GM12878 (cell line): ENCODE measurements around the gene PRKAB2. TPM values are rescaled to one million over a fixed set of nuclear protein-coding genes. Genes with fewer than 3 reads are reported as not detected.

ENCODE experiments used
- ATAC-seq: fragments of 200-7000 bp; cut with Tn5 transposase; 3 replicates; pipeline ENCODE4 v1.9.1; 2020; ENCODE audit warnings: mild to moderate bottlenecking, moderate library complexity
- BruUV-seq: library from RNA; stranded (reverse); fragments of 400-500 nt; replicated peaks from 2 replicates; lab custom pipeline; 2021; lab: Mats Ljungman, UMichigan
- CTCF ChIA-PET: fragments of 300-600 bp; sonication (Branson Sonifier 250); formaldehyde crosslinking; extraction: SDS; loops from one replicate; lab custom pipeline; 2021; ENCODE audit warnings: inconsistent platforms; lab: Yijun Ruan, JAX
- POLR2A ChIA-PET: fragments of 350-600 bp; formaldehyde crosslinking; extraction: SDS; loops from one replicate; lab custom pipeline; 2021; ENCODE audit warnings: inconsistent platforms; lab: Charles Lee
- RAD21 ChIA-PET: fragments of 300-600 bp; sonication (Branson Sonifier 250); formaldehyde crosslinking; loops from one replicate; lab custom pipeline; 2023; ENCODE audit warnings: antibody characterized with exemption; ENCODE audit not compliant: unreplicated experiment; lab: Charles Lee
- SMC1A ChIA-PET: fragments of 300-600 bp; sonication (Branson Sonifier 250); formaldehyde crosslinking; loops from one replicate; lab custom pipeline; 2023; ENCODE audit not compliant: unreplicated experiment, uncharacterized antibody; lab: Charles Lee
- DNase-seq: peaks from one replicate; pipeline ENCODE4 v3.0.0-alpha.2; 2011; ENCODE audit warnings: low read depth, low spot score
- FAIRE-seq: peaks from 3 replicates; lab custom pipeline; 2011; peaks lifted over from hg19 to GRCh38; lab: Jason Lieb, UNC
- H2AFZ ChIP-seq: 2 replicates; pipeline ENCODE4 v1.6.0; 2011; ENCODE audit warnings: low read depth, low read length, control low read depth; ENCODE audit not compliant: control insufficient read depth
- H3K27ac ChIP-seq: 2 replicates; pipeline ENCODE4 v1.5.1; 2011; ENCODE audit warnings: control low read depth; ENCODE audit not compliant: control insufficient read depth, insufficient read depth
- H3K27me3 ChIP-seq, 2 experiments: replicated peaks in 1 of 2; 2 replicates each; pipeline versions ENCODE4 v1.6.0 to v1.6.1; 2011; ENCODE audit warnings: low read length in 1 of 2; ENCODE audit not compliant: control insufficient read depth in 2 of 2, insufficient read depth in 2 of 2
- H3K36me3 ChIP-seq, 2 experiments: 2 replicates each; pipeline ENCODE4 v1.5.1; 2011; ENCODE audit warnings: low read length in 1 of 2; ENCODE audit not compliant: control insufficient read depth in 2 of 2, insufficient read depth in 2 of 2
- H3K4me1 ChIP-seq: 2 replicates; pipeline ENCODE4 v1.6.1; 2011; ENCODE audit warnings: mild to moderate bottlenecking, low read length, moderate library complexity, mixed read lengths; ENCODE audit not compliant: control insufficient read depth, insufficient read depth
- H3K4me2 ChIP-seq: 2 replicates; pipeline ENCODE4 v1.6.0; 2011; ENCODE audit warnings: control low read depth; ENCODE audit not compliant: control insufficient read depth, insufficient read depth
- H3K4me3 ChIP-seq: fragments of 200-600 bp; sonication (generic); 2 replicates; pipeline ENCODE4 v1.5.1; 2016
- H3K79me2 ChIP-seq: 2 replicates; pipeline ENCODE4 v1.6.0; 2011; ENCODE audit warnings: low read length; ENCODE audit not compliant: control insufficient read depth, insufficient read depth
- H3K9ac ChIP-seq: 2 replicates; pipeline ENCODE4 v1.8.0; 2011; ENCODE audit warnings: low read length, control low read depth, mixed read lengths; ENCODE audit not compliant: control insufficient read depth, insufficient read depth
- H3K9me3 ChIP-seq: replicated peaks from 3 replicates; pipeline ENCODE4 v1.5.1; 2011; ENCODE audit warnings: mild to moderate bottlenecking, low read length; ENCODE audit not compliant: control insufficient read depth, insufficient read depth
- H4K20me1 ChIP-seq: 2 replicates; pipeline ENCODE4 v1.6.0; 2011; ENCODE audit not compliant: control insufficient read depth, insufficient read depth
- CBX5 ChIP-seq: sonication (generic); IDR thresholded peaks from 2 replicates; pipeline ENCODE4 v1.6.1; 2016; ENCODE audit warnings: low read depth, moderate library complexity, mild to moderate bottlenecking, inconsistent platforms
- CHD1 ChIP-seq: IDR thresholded peaks from 2 replicates; pipeline ENCODE4 v1.6.1; 2012; ENCODE audit warnings: low read depth, low read length, improper control_type of control experiment
- DPF2 ChIP-seq: fragments of 450-650 bp; IDR thresholded peaks from 2 replicates; pipeline ENCODE4 v1.6.1; 2017; ENCODE audit warnings: mild to moderate bottlenecking
- E2F8 ChIP-seq: fragments of 450-650 bp; IDR thresholded peaks from 2 replicates; pipeline ENCODE4 v1.6.1; 2018; ENCODE audit warnings: mild to moderate bottlenecking, low read depth, moderate library complexity; ENCODE audit not compliant: partially characterized antibody
- IRF4 ChIP-seq: IDR thresholded peaks from 2 replicates; pipeline ENCODE4 v1.6.1; 2011; ENCODE audit warnings: low read depth, low read length
- JUNB ChIP-seq: IDR thresholded peaks from 2 replicates; pipeline ENCODE4 v1.6.1; 2016; ENCODE audit warnings: antibody characterized with exemption, mild to moderate bottlenecking
- MEF2B ChIP-seq: fragments of 450-650 bp; IDR thresholded peaks from 2 replicates; pipeline ENCODE4 v1.6.1; 2018; ENCODE audit warnings: mild to moderate bottlenecking, moderate library complexity; ENCODE audit not compliant: partially characterized antibody, poor library complexity, severe bottlenecking
- SUPT20H ChIP-seq: IDR thresholded peaks from 2 replicates; pipeline ENCODE4 v1.6.1; 2011; ENCODE audit warnings: low read depth, mild to moderate bottlenecking, low read length, moderate library complexity, borderline replicate concordance; ENCODE audit not compliant: control insufficient read depth
- TARDBP ChIP-seq: IDR thresholded peaks from 2 replicates; pipeline ENCODE4 v1.6.1; 2016; ENCODE audit warnings: borderline replicate concordance
- TCF3 ChIP-seq: IDR thresholded peaks from 2 replicates; pipeline ENCODE4 v1.6.1; 2012; ENCODE audit warnings: low read depth, mild to moderate bottlenecking, low read length, borderline replicate concordance; ENCODE audit not compliant: insufficient read depth
- USF1 ChIP-seq: IDR thresholded peaks from 2 replicates; pipeline ENCODE4 v1.6.1; 2011; ENCODE audit warnings: borderline replicate concordance, low read depth, mild to moderate bottlenecking, moderate library complexity, mixed read lengths, low read length; ENCODE audit not compliant: insufficient read depth; ENCODE audit errors: extremely low read length
- ZBTB4 ChIP-seq: fragments of 450-650 bp; formaldehyde crosslinking; IDR thresholded peaks from 2 replicates; pipeline ENCODE4 v1.4.0; 2022; ENCODE audit warnings: mild to moderate bottlenecking, moderate library complexity
- ZNF274 ChIP-seq: IDR thresholded peaks from one replicate; pipeline ENCODE4 v1.8.0; 2011; ENCODE audit not compliant: insufficient read length, insufficient read depth
- WGBS: methylation state at CpG from one replicate; pipeline ENCODE4 v1.1.6; 2016; ENCODE audit warnings: low lambda C conversion rate; ENCODE audit not compliant: insufficient replicate concordance, insufficient coverage; ENCODE audit errors: missing lambda C conversion rate; 5-methylcytosine and 5-hydroxymethylcytosine counted together
- in situ Hi-C: fragments of 300-500 bp; cut with MboI; formaldehyde crosslinking; loops from 9 replicates; pipeline ENCODE4 v1.14.3; 2018; ENCODE audit warnings: mixed read lengths
- intact Hi-C: fragments of 100-400 bp; cut with micrococcal nuclease; formaldehyde crosslinking; loops from one replicate; pipeline ENCODE4 v1.14.2; 2022; ENCODE audit not compliant: unreplicated experiment
- polyA plus RNA-seq, 11 experiments: library from polyadenylated mRNA; depleted of rRNA in 4 of 11; unstranded in 6 of 11; stranded (reverse) in 5 of 11; fragments of >200 nt; fragmentation: Nextera tagmentation in 4 of 11; fragmentation: Illumina TruSeq in 1 of 11; extraction: Ambion mirVana in 4 of 11; extraction: Trizol in 1 of 11; gene quantifications; 1 replicate in 1 of 11; 2 replicates in 10 of 11; pipeline versions ENCODE4 v1.2.1 to v1.2.3, GENCODE V29; 2011 to 2016; ENCODE audit warnings: inconsistent platforms in 2 of 11, missing spikeins in 2 of 11, low read depth in 1 of 11
- total RNA-seq, 4 experiments: library from RNA; depleted of rRNA in 3 of 4; stranded (reverse); fragments of >200 nt in 3 of 4; fragmentation: Illumina TruSeq in 1 of 4; extraction: Trizol in 1 of 4; gene quantifications; 2 replicates each; pipeline versions ENCODE4 v1.2.1 to v1.2.3, GENCODE V29; 2013 to 2021
- TF ChIP-seq, protein P1 (sequence below): fragments of 450-650 bp; IDR thresholded peaks from 2 replicates; pipeline ENCODE4 v1.6.1; 2017; ENCODE audit warnings: mild to moderate bottlenecking, moderate library complexity

PRKAB2 gene
- total and polyA plus RNA-seq, 10 of the 15 experiments (the other 5 are each of a cell fraction or from before 2014, with no cell fraction given) = 2.2 to 26.4 (median 6.7) TPM

DNA sequence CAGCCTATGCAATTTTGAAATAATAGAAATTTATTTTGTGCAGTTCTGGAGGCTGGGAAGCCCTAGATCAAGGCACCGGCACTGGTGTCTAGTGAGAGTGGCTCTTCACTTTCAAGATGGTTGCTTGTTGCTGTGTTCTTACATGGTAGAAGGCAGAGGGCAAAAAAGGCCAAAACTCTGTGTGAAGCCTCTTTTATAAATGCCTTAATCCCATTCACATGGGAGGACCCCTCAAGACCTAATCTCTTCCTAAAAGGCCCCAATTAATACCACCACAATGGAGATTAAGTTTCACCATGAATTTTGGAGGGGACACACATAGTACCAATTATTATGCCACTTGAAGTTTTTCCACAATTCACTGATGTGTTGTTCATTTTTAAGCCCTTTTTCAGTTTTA, 21.0 kb downstream of the PRKAB2 start:
- 82% methylated on average over 1 of the region's 1 CpG for WGBS
- FAIRE-seq = no peak
- TF ChIP-seq JUNB (no peak), USF1 (no peak), IRF4 (no peak), DPF2 (no peak), SUPT20H (no peak), TARDBP (no peak), TCF3 (no peak), MEF2B (no peak), ZNF274 (no peak), CHD1 (no peak), E2F8 (no peak), CBX5 (no peak), ZBTB4 (CRISPR knock-in tag) (no peak)
- TF ChIP-seq, protein P1, sequence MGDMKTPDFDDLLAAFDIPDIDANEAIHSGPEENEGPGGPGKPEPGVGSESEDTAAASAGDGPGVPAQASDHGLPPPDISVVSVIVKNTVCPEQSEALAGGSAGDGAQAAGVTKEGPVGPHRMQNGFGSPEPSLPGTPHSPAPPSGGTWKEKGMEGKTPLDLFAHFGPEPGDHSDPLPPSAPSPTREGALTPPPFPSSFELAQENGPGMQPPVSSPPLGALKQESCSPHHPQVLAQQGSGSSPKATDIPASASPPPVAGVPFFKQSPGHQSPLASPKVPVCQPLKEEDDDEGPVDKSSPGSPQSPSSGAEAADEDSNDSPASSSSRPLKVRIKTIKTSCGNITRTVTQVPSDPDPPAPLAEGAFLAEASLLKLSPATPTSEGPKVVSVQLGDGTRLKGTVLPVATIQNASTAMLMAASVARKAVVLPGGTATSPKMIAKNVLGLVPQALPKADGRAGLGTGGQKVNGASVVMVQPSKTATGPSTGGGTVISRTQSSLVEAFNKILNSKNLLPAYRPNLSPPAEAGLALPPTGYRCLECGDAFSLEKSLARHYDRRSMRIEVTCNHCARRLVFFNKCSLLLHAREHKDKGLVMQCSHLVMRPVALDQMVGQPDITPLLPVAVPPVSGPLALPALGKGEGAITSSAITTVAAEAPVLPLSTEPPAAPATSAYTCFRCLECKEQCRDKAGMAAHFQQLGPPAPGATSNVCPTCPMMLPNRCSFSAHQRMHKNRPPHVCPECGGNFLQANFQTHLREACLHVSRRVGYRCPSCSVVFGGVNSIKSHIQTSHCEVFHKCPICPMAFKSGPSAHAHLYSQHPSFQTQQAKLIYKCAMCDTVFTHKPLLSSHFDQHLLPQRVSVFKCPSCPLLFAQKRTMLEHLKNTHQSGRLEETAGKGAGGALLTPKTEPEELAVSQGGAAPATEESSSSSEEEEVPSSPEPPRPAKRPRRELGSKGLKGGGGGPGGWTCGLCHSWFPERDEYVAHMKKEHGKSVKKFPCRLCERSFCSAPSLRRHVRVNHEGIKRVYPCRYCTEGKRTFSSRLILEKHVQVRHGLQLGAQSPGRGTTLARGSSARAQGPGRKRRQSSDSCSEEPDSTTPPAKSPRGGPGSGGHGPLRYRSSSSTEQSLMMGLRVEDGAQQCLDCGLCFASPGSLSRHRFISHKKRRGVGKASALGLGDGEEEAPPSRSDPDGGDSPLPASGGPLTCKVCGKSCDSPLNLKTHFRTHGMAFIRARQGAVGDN = no peak

More for the DNA sequence above, 21.0 kb downstream of the PRKAB2 start:
- DNase-seq = no peak
- in situ Hi-C loops = no loop called here
- H3K4me1 ChIP-seq = no peaks in the 10 kb centered on the region
- intact Hi-C loops = no loop called here
- no peak overlapping the region for H3K27ac ChIP-seq
- no peaks in the 10 kb centered on the region for H3K79me2 ChIP-seq
- H3K9me3 ChIP-seq = no peaks in the 10 kb centered on the region
- H4K20me1 ChIP-seq = no peaks in the 10 kb centered on the region
- no peaks in the 10 kb centered on the region for H3K27me3 ChIP-seq
- no peak for ATAC-seq
- H3K4me3 ChIP-seq = no peak overlapping the region
- ChIA-PET POLR2A (no interaction called here), CTCF (no interaction called here), SMC1A (no interaction called here), RAD21 (no interaction called here)
- H3K9ac ChIP-seq = no peak overlapping the region
- H3K4me2 ChIP-seq = no peak overlapping the region
- no peaks in the 10 kb centered on the region for H3K36me3 ChIP-seq
- H2AFZ ChIP-seq = no peak overlapping the region
- no TSS peak for BruUV-seq
